Measurements from ENCODE around the gene KEAP1.

The KEAP1 gene

DNA sequence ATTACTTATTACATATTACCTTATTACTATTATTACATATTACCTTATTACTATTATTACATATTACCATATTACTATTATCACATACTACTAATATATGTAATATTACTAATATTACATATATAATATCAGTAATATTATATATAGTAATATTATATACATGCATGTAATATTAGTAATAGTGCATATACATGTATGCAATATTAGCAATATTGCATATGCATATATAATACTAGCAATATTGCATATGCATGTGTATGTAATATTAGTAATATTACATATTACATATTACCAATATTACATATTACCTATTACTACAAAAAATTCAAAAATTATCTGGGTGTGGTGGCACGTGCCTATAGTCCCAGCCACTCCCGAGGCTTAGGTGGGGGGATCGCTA lies 60.5 kb downstream of the KEAP1 start:
- DNase-seq = no peak

GRCh38 chr19:10439588-10439987 lies 63.6 kb downstream of the KEAP1 start:
- DNase-seq = no peak

Measured in eye (tissue), 1 donor.